GM18519 (cell line): ENCODE measurements around the gene PDHB.

Experiments used
- ATAC-seq: cut with Tn5 transposase; IDR thresholded peaks from one replicate; pipeline ENCODE4 v1.9.1; 2021; ENCODE audit warnings: mild to moderate bottlenecking, moderate library complexity; ENCODE audit not compliant: unreplicated experiment, low FRiP score

Gene PDHB

GRCh38 chr3:58404396-58404795 is 29.2 kb downstream of the PDHB start:
- ATAC-seq, result no peak

GRCh38 chr3:58403513-58404109 is 30.0 kb downstream of the PDHB start:
- ATAC-seq, result no peak

GRCh38 chr3:58398669-58399333 is 34.8 kb downstream of the PDHB start:
- ATAC-seq, result no peak

GRCh38 chr3:58394339-58394738 is 39.3 kb downstream of the PDHB start:
- ATAC-seq, result no peak

- ATAC-seq, result no peak
These were observed 41.5 kb downstream of the PDHB start for GRCh38 chr3:58392181-58392580.

GRCh38 chr3:58391156-58391865 is 42.3 kb downstream of the PDHB start:
- no peak for ATAC-seq

GRCh38 chr3:58388550-58389091 is 45.0 kb downstream of the PDHB start:
- no peak for ATAC-seq

GRCh38 chr3:58387650-58388546 is 45.7 kb downstream of the PDHB start:
- no peak for ATAC-seq

GRCh38 chr3:58386626-58387365 is 46.8 kb downstream of the PDHB start:
- no peak for ATAC-seq

- no peak for ATAC-seq
These were observed 49.1 kb downstream of the PDHB start for GRCh38 chr3:58384381-58385090.

- ATAC-seq, result no peak
These were observed 49.7 kb downstream of the PDHB start for GRCh38 chr3:58383904-58384303.

GRCh38 chr3:58383476-58383875 is 50.2 kb downstream of the PDHB start:
- ATAC-seq, result no peak

- no peak for ATAC-seq
These were observed 54.1 kb downstream of the PDHB start for GRCh38 chr3:58379351-58380073.

GRCh38 chr3:58377750-58378149 is 55.9 kb downstream of the PDHB start:
- no peak for ATAC-seq
